ENCODE results near the gene TRPM3.

The TRPM3 gene

DNA sequence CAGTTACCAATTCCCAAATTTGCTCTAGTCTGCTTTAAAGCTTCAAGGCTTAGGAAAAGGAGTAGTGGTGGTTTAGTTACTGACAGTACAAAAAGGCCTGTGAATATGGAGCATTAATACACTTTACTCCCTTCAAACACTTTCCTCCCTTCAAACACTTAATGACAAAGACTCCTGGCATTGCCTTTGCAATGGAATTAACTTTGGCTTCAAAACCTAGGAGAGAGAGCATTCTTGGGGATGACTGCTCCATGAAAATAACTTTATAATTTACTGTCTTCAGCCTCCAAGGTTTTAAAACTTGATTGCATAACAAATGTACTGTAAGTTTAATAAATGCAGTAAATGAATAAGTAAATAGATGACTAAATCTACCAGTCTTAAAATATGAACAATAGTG lies 185.6 kb downstream of the TRPM3 start:
- no peak overlapping the region for H3K4me3 ChIP-seq (ENCODE audit: low read depth, low read length)
- in situ Hi-C loops (cut with HindIII; ENCODE audit: low sequenced_read_pairs), result no loop called here
- TF ChIP-seq, protein P1, sequence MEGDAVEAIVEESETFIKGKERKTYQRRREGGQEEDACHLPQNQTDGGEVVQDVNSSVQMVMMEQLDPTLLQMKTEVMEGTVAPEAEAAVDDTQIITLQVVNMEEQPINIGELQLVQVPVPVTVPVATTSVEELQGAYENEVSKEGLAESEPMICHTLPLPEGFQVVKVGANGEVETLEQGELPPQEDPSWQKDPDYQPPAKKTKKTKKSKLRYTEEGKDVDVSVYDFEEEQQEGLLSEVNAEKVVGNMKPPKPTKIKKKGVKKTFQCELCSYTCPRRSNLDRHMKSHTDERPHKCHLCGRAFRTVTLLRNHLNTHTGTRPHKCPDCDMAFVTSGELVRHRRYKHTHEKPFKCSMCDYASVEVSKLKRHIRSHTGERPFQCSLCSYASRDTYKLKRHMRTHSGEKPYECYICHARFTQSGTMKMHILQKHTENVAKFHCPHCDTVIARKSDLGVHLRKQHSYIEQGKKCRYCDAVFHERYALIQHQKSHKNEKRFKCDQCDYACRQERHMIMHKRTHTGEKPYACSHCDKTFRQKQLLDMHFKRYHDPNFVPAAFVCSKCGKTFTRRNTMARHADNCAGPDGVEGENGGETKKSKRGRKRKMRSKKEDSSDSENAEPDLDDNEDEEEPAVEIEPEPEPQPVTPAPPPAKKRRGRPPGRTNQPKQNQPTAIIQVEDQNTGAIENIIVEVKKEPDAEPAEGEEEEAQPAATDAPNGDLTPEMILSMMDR (IDR thresholded peaks at IDR 0.05; ENCODE audit: low read depth, low read length, missing control alignments), result no peak
- DNase-seq (ENCODE audit: low read depth), result no peak

DNA sequence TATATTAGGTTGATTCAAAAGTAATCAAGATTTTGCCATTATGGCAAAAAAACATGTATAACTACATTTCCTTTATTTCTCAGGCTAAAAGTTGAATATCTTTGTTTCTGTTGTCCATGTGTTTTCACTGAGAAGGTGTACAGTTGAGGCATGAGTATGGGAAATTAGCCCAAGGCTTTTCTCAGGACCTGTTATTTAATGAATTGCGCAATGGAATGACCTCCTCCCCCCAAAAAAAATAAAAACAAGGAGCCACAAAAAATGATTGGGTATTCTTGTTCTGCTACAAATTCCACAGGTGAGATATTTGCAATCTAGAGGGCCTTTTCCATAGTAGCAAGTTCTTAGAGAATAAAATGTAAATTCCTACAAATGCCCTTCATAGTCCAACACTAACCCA lies 186.8 kb downstream of the TRPM3 start:
- in situ Hi-C loops (cut with HindIII; ENCODE audit: low sequenced_read_pairs), result no loop called here
- no peak overlapping the region for H3K4me3 ChIP-seq (ENCODE audit: low read depth, low read length)
- DNase-seq (ENCODE audit: low read depth), result no peak
- TF ChIP-seq, protein P1 (IDR thresholded peaks at IDR 0.05; ENCODE audit: low read depth, low read length, missing control alignments), result no peak

DNA sequence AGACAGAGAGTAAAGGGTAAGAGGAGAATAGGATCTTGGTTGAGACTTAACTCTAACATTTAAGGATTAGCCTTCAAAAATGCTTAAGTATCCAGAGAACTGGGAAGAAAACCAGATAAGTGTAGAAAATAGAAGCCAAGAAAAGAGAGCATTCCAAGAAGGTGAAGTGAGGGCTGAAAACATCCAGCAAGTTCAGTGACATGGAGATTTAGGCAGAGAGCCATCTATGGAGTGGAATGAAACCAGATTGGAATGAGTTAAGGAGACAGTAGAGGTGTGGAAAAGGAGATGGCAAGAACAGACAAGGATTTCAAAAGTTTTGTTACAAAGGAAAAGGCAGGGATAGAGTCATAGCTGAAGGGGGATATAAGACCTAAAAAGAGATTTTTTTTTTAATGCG lies 188.1 kb downstream of the TRPM3 start:
- TF ChIP-seq, protein P1 (IDR thresholded peaks at IDR 0.05; ENCODE audit: low read depth, low read length, missing control alignments), result no peak
- in situ Hi-C loops (cut with HindIII; ENCODE audit: low sequenced_read_pairs), result no loop called here
- DNase-seq (ENCODE audit: low read depth), result no peak
- no peak overlapping the region for H3K4me3 ChIP-seq (ENCODE audit: low read depth, low read length)

DNA sequence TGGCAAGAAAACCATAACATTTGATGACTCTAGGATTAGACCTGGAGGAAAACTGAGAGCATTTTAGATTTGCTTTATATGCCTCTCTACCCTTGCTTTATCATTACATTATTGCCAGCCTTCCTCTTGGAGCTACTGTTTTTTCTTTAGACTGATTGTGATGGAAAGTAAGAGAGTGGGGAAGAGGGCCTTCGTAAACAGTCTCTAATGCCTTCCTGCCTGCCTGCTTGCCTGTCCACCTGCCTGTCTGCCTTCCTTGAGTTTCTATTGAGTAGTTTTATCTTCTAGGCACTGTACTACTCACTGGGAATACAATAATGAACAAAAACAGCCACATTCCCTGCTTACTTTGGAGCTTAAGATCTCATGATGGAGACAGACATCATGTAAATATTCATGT lies 189.3 kb downstream of the TRPM3 start:
- no peak for DNase-seq (ENCODE audit: low read depth)
- H3K4me3 ChIP-seq (ENCODE audit: low read depth, low read length), result no peak overlapping the region
- in situ Hi-C loops (cut with HindIII; ENCODE audit: low sequenced_read_pairs), result no loop called here
- TF ChIP-seq, protein P1 (IDR thresholded peaks at IDR 0.05; ENCODE audit: low read depth, low read length, missing control alignments), result no peak

DNA sequence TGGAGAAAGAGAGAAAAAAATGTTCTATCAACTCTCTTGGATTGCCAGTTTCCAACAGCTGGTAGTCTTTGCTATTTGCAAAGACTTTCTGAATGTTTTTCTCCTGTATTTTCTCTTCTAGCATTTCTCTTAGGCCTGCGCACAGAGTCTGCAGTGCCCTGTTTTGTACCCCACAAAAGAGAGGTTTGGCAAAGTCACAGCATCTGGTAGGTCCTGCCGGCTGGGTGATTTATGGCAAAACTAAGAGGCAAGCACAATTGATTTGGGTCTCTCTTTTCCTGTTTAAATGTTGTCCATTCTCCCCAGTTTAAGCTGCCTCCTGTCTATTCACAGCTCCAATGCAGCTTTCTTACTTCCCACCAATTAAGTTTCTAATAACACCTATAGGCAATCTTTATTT lies 193.9 kb downstream of the TRPM3 start:
- in situ Hi-C loops (cut with HindIII; ENCODE audit: low sequenced_read_pairs), result no loop called here
- TF ChIP-seq, protein P1 (IDR thresholded peaks at IDR 0.05; ENCODE audit: low read depth, low read length, missing control alignments), result no peak
- no peak overlapping the region for H3K4me3 ChIP-seq (ENCODE audit: low read depth, low read length)
- no peak for DNase-seq (ENCODE audit: low read depth)

DNA sequence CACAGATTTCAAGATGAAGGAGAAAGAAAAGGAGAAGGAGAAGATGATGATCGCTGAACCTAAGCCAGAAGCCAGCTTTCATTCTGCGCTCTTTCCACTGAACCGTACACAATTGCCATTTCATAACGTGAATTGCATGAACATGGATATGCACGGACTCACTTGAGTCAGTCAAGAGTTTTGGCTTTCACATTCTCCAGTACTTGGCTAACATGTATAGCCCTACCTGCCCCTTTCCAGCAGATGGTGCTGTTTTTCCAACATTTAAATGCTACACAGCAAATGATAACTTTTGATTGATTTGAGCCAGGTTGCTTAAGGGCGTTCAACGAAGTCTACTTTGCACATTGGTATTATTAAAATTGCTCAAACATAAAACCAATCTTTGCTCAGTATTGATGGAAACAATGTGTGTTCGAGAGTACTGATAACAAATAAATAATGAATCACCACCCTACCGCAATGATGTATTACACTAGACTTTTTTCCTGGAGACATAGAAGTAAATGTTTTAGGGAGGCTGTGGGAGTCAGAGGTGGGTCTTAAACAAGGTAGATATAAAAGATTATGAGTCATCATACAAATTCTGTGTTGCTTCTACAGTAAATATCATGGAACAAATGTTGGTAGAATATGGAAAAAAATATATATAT lies 196.4 kb downstream of the TRPM3 start:
- TF ChIP-seq, protein P1 (IDR thresholded peaks at IDR 0.05; ENCODE audit: low read depth, low read length, missing control alignments), result peak; percentile 90
- in situ Hi-C loops (cut with HindIII; ENCODE audit: low sequenced_read_pairs), result no loop called here
- peak overlapping the region; percentile 26 for H3K4me3 ChIP-seq (ENCODE audit: low read depth, low read length)
- DNase-seq (ENCODE audit: low read depth), result peak; percentile 82
